Stimulated activated CD4-positive, alpha-beta T cell treated with anti-CD3 and anti-CD28 coated beads, Interleukin-12 subunit alpha, Interleukin-12 subunit beta, amount 100 ng/mL, for 24 hours (primary cell): ENCODE data around the gene EIF4A2.

ENCODE experiments used
- DNase-seq, 2 experiments: peaks; one replicate each; pipeline ENCODE4 v3.0.0-alpha.2; 2020; ENCODE audit warnings: low read depth in 2 of 2

Gene EIF4A2

GRCh38 chr3:186783058-186783730 is at the start of gene EIF4A2:
Gene EIF4A2, plus strand, starts transcription at chr3:186783577. Its CDS starts 34 bp downstream, at chr3:186783611.
- peak; percentile 85 to 86 for DNase-seq

GRCh38 chr3:186742618-186743380 is 40.6 kb upstream of the EIF4A2 start:
- no peak for DNase-seq

GRCh38 chr3:186743666-186744065 is 39.7 kb upstream of the EIF4A2 start:
- no peak for DNase-seq

GRCh38 chr3:186746008-186746407 is 37.4 kb upstream of the EIF4A2 start:
- DNase-seq = no peak

- DNase-seq = no peak
Observed at GRCh38 chr3:186750316-186750715, 33.1 kb upstream of the EIF4A2 start.

GRCh38 chr3:186751480-186751879 is 31.9 kb upstream of the EIF4A2 start:
- DNase-seq = no peak

GRCh38 chr3:186754006-186754405 is 29.4 kb upstream of the EIF4A2 start:
- DNase-seq = no peak

GRCh38 chr3:186754871-186755270 is 28.5 kb upstream of the EIF4A2 start:
- no peak for DNase-seq

GRCh38 chr3:186757214-186757613 is 26.2 kb upstream of the EIF4A2 start:
- no peak for DNase-seq

- no peak for DNase-seq
Observed at GRCh38 chr3:186757686-186758220, 25.6 kb upstream of the EIF4A2 start.

- no peak for DNase-seq
Observed at GRCh38 chr3:186759231-186759930, 24.0 kb upstream of the EIF4A2 start.

GRCh38 chr3:186760141-186760833 is 23.1 kb upstream of the EIF4A2 start:
- DNase-seq = no peak

- DNase-seq = no peak
Observed at GRCh38 chr3:186760897-186761447, 22.4 kb upstream of the EIF4A2 start.

- DNase-seq = no peak
Observed at GRCh38 chr3:186772281-186772694, 11.1 kb upstream of the EIF4A2 start.

- peak in 1 of 2 experiments; percentile 62 for DNase-seq
Observed at GRCh38 chr3:186772701-186773417, 10.5 kb upstream of the EIF4A2 start.

- no peak for DNase-seq
Observed at GRCh38 chr3:186775999-186776398, 7.4 kb upstream of the EIF4A2 start.

GRCh38 chr3:186779204-186779603 is 4.2 kb upstream of the EIF4A2 start:
- DNase-seq = no peak

GRCh38 chr3:186782542-186783057 is 777 bp upstream of the EIF4A2 start:
- DNase-seq = no peak

- DNase-seq = peak; percentile 58 to 65
Observed at GRCh38 chr3:186783731-186784515, 546 bp downstream of the EIF4A2 start.
